HepG2 (cell line): ENCODE data around the gene CCDC88A. TPM values are rescaled to one million over a fixed set of nuclear protein-coding genes. Genes with fewer than 3 reads are reported as not detected.

Experiments
- AKAP8 ChIP-seq: sonication (generic); formaldehyde crosslinking; IDR thresholded peaks from 2 replicates; pipeline ENCODE4 v1.5.1; 2020; ENCODE audit warnings: mild to moderate bottlenecking, missing genetic modification reagents
- HCFC1 ChIP-seq: fragments of 150-350 bp; IDR thresholded peaks from 2 replicates; pipeline ENCODE4 v1.6.1; 2014; ENCODE audit warnings: low read depth, low read length
- IKZF4 ChIP-seq: sonication (generic); formaldehyde crosslinking; IDR thresholded peaks from 2 replicates; pipeline ENCODE4 v1.5.1; 2020; ENCODE audit warnings: borderline replicate concordance, mild to moderate bottlenecking, low read depth, missing genetic modification reagents; ENCODE audit errors: not compliant biosample characterization
- IRF9 ChIP-seq: sonication (generic); formaldehyde crosslinking; IDR thresholded peaks from 2 replicates; pipeline ENCODE4 v1.8.0; 2022; ENCODE audit warnings: missing genetic modification reagents, mild to moderate bottlenecking, borderline replicate concordance
- SALL1 ChIP-seq: sonication (generic); formaldehyde crosslinking; IDR thresholded peaks from 2 replicates; pipeline ENCODE4 v1.8.0; 2022; ENCODE audit warnings: mild to moderate bottlenecking, missing genetic modification reagents
- SMC3 ChIP-seq: IDR thresholded peaks from 2 replicates; pipeline ENCODE4 v1.6.1; 2011; ENCODE audit warnings: low read length, improper control_type of control experiment
- TRAFD1 ChIP-seq: sonication (generic); formaldehyde crosslinking; IDR thresholded peaks from 2 replicates; pipeline ENCODE4 v1.5.1; 2020; ENCODE audit warnings: missing genetic modification reagents, mild to moderate bottlenecking, borderline replicate concordance
- ZNF318 ChIP-seq: sonication (generic); formaldehyde crosslinking; IDR thresholded peaks from 2 replicates; pipeline ENCODE4 v1.4.0; 2020; ENCODE audit warnings: mild to moderate bottlenecking, missing genetic modification reagents
- ZNF33B ChIP-seq: sonication (generic); formaldehyde crosslinking; IDR thresholded peaks from 2 replicates; pipeline ENCODE4 v1.5.1; 2020; ENCODE audit warnings: mild to moderate bottlenecking, missing genetic modification reagents
- ZNF343 ChIP-seq: sonication (generic); formaldehyde crosslinking; IDR thresholded peaks from 2 replicates; pipeline ENCODE4 v1.4.0; 2020; ENCODE audit warnings: mild to moderate bottlenecking, missing genetic modification reagents
- ZNF382 ChIP-seq: sonication (generic); formaldehyde crosslinking; IDR thresholded peaks from 2 replicates; pipeline ENCODE4 v1.5.0; 2020; ENCODE audit warnings: missing genetic modification reagents, mild to moderate bottlenecking, borderline replicate concordance
- ZNF501 ChIP-seq: sonication (generic); formaldehyde crosslinking; IDR thresholded peaks from 2 replicates; pipeline ENCODE4 v1.5.1; 2020; ENCODE audit warnings: mild to moderate bottlenecking, moderate library complexity, missing genetic modification reagents
- ZNF703 ChIP-seq: sonication (generic); formaldehyde crosslinking; IDR thresholded peaks from 2 replicates; pipeline ENCODE4 v1.5.1; 2020; ENCODE audit warnings: missing genetic modification reagents, mild to moderate bottlenecking, moderate library complexity, borderline replicate concordance
- ZNF777 ChIP-seq: sonication (generic); formaldehyde crosslinking; IDR thresholded peaks from 2 replicates; pipeline ENCODE4 v1.4.0; 2020; ENCODE audit warnings: missing genetic modification reagents
- ZNF782 ChIP-seq: sonication (generic); formaldehyde crosslinking; IDR thresholded peaks from 2 replicates; pipeline ENCODE4 v1.4.0; 2020; ENCODE audit warnings: missing genetic modification reagents, mild to moderate bottlenecking, borderline replicate concordance
- ZNF790 ChIP-seq: sonication (generic); formaldehyde crosslinking; IDR thresholded peaks from 2 replicates; pipeline ENCODE4 v1.8.0; 2022; ENCODE audit warnings: missing genetic modification reagents, mild to moderate bottlenecking, borderline replicate concordance
- polyA plus RNA-seq, 8 experiments: library from polyadenylated mRNA; depleted of rRNA in 3 of 8; stranded (reverse) in 7 of 8; unstranded in 1 of 8; fragments of >200 nt; fragmentation: Illumina TruSeq in 4 of 8; extraction: Trizol in 4 of 8; gene quantifications; 2 replicates each; pipeline versions ENCODE4 v1.2.1 to v1.2.3, GENCODE V29; 2011 to 2016; ENCODE audit warnings: low read depth in 4 of 8, missing spikeins in 1 of 8, mixed read lengths in 1 of 8; ENCODE audit not compliant: insufficient read depth in 1 of 8
- total RNA-seq, 5 experiments: library from RNA; depleted of rRNA; stranded (reverse); fragments of >200 nt; fragmentation: Illumina TruSeq; extraction: Trizol; gene quantifications; 2 replicates each; pipeline ENCODE4 v1.2.3, GENCODE V29; 2016; ENCODE audit warnings: low read depth in 1 of 5

The CCDC88A gene
- total and polyA plus RNA-seq, 2 of the 13 experiments (the other 11 are each of a cell fraction or from before 2014, with no cell fraction given), result 43.2 to 84.1 TPM

- TF ChIP-seq ZNF382 (CRISPR knock-in tag), result no peak
- peak; percentile 59; the same call in 1 of the 2 replicates for TF ChIP-seq ZNF790 (CRISPR knock-in tag)
- TF ChIP-seq ZNF703, result no peak; the same call in 1 of the 2 replicates
- TF ChIP-seq ZNF782, result peak; percentile 95
- TF ChIP-seq IKZF4 (CRISPR knock-in tag), result peak; percentile 97
- TF ChIP-seq ZNF318 (CRISPR knock-in tag), result peak; percentile 69
- peak; percentile 97 for TF ChIP-seq SALL1 (CRISPR knock-in tag)
- peak; percentile 91; the same call in 1 of the 2 replicates for TF ChIP-seq AKAP8 (CRISPR knock-in tag)
- no peak; the same call in 1 of the 2 replicates for TF ChIP-seq TRAFD1 (CRISPR knock-in tag)
- no peak for TF ChIP-seq SMC3
- peak; percentile 96; the same call in 1 of the 2 replicates for TF ChIP-seq ZNF343 (CRISPR knock-in tag)
- TF ChIP-seq ZNF777 (CRISPR knock-in tag), result peak; percentile 97
- TF ChIP-seq ZNF33B (CRISPR knock-in tag), result peak; percentile 97
- 0 out of 2 replicates have a peak, but pooled peaks have one; percentile 9 for TF ChIP-seq HCFC1
- peak; percentile 93 for TF ChIP-seq ZNF501
- TF ChIP-seq IRF9, result peak; percentile 94
Measured at GRCh38 chr2:55282110-55282917, 137.3 kb downstream of the CCDC88A start (continued).
